GM23338 (cell line): ENCODE data around the gene TECTB.

Experiments used
- CREB1 ChIP-seq: fragments of 250-450 bp; sonication (Bioruptor Pico); IDR thresholded peaks from 2 replicates; pipeline ENCODE4 v1.5.0; 2020; ENCODE audit warnings: low read depth, mild to moderate bottlenecking, moderate library complexity
- EZH2 ChIP-seq: fragments of 200-600 bp; sonication (generic); IDR thresholded peaks from one replicate; pipeline ENCODE4 v1.8.0; 2017; ENCODE audit warnings: antibody characterized with exemption, mild to moderate bottlenecking, low read depth; ENCODE audit not compliant: unreplicated experiment
- POLR2AphosphoS5 ChIP-seq: IDR thresholded peaks from 2 replicates; pipeline ENCODE4 v1.6.1; 2016; ENCODE audit warnings: antibody characterized with exemption, low read depth
- ZNF331 ChIP-seq: fragments of 250-450 bp; sonication (Bioruptor Pico); IDR thresholded peaks from 2 replicates; pipeline ENCODE4 v1.5.0; 2020; ENCODE audit warnings: low read depth, mild to moderate bottlenecking, moderate library complexity

GRCh38 chr10:112243713-112244112 lies 39.5 kb upstream of the TECTB start:
- TF ChIP-seq EZH2 (no peak), POLR2AphosphoS5 (no peak), ZNF331 (CRISPR knock-in tag) (no peak), CREB1 (CRISPR knock-in tag) (no peak)
